Stimulated activated CD4-positive, alpha-beta T cell treated with anti-CD3 and anti-CD28 coated beads, Interleukin-15, amount 100 ng/mL, for 24 hours (primary cell): ENCODE results near the gene TFIP11.

Experiments used
- DNase-seq: peaks from one replicate; pipeline ENCODE4 v3.0.0-alpha.2; 2020

TFIP11 gene

DNA sequence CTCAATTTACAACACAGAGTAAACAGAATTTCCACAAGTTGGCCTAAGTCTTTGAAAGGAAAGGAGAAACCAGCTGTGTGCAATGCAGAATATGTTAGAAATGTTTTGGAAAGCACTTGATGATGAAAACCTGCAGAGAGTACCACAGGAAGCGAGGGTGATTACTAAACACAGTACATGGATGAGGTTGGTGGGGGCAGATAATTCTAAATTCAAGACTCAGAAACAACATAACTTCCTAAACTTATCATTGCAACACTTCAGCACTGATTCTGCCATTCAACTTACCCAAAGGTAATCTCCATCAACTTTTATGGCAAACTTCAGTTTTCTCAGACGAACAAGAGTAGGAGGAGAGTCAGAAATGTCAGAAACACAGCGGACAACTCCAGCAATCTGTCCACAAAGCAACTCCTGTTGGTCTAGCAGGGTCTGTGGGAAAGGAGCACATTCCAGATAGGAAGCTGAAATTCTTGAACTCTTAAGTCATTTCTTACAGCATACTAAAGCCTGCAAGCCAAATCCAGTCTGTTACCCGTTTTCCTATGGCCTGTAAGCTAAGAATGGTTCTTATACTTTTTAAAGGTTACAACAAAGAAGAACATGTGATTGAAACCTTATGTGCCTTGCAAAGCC is 35.5 kb downstream of the TFIP11 start:
- DNase-seq = no peak

DNA sequence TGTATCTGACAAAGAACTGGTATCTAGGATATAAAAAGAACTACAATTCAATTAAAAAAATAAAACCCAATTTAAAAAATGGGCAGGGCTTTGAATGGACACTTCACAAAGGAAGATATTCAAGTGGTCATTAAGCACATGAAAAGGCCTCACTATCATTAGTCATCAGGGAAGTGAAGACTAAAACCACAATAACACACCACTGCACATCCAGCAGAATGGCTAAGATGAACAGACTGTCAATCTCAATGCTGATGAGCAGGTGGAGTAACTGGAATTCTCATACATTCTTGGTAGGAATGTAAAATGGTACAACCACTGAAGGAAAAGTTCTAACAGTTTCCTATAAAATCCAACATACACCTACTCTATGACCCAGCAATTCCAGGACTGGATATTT is 37.6 kb downstream of the TFIP11 start:
- DNase-seq = no peak

DNA sequence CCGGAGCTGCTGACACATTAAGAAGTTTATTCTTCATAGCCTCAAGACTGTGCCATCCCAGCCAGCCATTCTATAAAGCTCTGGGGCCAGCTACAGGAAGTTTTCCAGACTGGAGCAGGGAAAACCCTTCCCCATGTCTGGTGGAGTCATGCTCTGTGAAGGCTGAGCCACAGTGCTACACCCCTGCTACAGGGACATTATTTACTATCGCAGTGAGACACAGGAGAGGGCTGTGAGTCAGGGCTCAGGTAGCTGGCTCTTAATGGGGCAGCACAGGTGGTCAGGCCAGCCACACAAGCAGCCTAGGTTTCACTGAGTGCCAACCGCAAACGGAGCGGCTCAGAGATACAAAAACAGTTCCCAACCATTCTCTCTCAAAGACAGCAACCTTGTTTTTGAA is 40.8 kb downstream of the TFIP11 start:
- no peak for DNase-seq

DNA sequence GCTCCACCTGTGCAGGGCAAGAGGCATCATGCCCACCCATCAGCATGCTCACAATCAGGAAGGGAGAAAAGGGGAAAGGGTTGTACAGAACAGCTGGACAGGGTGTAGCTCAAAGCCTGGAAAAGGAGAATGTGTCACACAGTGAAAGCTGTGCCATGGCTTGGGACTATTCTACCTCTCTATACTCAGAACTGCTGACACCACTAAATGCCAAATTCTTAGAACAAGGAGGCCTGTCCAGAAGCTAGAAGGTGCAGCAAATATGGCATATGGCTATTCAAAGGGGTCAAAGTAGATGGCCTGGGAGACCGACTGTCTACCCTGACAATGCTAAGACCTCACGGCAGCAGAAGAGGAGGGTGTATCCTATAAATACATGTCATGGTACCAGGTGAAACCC is 41.5 kb downstream of the TFIP11 start:
- no peak for DNase-seq

DNA sequence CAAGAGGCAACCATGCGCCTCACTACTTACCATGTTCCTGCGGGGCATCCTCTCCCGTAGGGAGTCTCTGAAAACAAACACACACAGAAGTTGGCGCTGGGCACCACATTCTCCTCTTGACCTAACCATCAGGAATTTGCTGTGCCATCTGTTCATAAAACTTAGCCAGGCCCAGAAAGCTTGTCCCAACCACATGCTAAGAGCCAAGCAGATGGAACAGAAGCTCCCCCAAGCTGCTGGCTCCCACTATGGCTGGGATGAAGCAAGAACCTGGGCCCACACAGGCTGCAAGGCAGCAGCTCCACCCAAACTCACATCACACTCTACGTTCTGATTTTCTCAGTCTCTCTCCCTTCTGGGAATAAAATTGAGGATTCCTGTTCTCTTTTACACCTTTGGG is 46.1 kb downstream of the TFIP11 start:
- no peak for DNase-seq

DNA sequence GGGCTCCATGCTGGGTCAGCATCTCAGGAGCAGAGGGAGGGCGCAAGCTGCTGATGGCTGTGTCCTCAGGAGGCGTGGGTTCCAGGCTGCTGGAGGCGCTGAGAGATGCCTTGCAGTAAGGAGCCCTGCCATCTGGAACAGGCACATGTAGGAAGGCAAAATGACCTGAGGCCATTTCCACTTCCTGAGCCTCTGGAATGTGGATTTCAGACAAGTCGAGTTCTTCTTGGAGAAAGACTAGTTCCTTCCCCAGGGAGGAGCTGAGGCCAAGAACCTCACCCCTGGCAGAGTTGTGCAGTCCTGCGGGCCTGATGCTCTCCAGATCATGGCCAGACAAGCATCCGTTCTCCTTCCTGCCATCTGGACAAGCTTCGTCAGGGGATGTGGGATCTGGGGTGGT is 48.0 kb downstream of the TFIP11 start:
- DNase-seq = no peak

DNA sequence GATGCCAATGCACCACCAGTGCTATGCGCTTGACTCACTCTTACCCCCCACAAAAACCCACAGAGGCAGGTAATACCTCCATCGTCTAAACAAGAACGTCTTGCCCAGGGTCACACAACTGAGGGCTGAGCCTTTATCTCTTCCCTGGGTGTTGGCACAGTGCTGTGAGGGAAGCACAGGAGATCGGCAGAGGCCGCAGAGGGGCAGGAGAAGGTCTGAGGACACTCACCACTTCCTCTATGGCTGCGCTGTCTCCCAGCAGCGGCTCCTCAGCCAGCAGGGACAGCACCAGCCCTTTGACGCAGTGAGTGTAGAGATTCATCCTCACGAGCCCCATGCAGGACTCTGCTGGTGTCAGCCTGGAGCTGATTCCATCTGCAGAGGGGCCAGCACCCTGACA is 48.6 kb downstream of the TFIP11 start:
- DNase-seq = no peak

DNA sequence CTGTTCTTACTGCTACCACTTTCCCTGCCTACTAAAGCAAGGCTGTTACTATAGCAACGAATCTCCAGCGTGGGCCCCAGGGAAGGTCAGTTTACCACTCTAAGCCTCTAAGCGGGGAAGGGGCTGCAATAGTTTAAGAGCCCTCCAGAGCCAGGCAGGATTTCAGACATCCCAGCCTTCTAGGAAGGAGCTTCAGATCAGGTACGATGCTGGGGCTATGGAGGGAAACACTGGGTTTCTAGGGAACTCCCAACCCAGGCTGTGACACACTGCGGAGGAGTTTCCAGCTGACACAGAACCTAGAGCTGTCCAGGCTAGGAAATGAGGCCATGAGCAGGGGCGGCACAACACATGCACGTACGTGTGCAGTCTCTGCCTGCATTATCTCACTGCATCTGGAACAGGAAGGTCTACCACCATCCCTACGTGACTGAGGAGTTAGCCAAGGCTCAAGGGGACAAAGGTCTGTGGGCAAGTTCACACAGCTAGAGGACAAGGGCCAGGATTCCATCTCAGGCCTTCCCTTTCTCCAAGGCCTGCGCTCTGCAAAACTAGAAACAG is 49.1 kb downstream of the TFIP11 start:
- no peak for DNase-seq

DNA sequence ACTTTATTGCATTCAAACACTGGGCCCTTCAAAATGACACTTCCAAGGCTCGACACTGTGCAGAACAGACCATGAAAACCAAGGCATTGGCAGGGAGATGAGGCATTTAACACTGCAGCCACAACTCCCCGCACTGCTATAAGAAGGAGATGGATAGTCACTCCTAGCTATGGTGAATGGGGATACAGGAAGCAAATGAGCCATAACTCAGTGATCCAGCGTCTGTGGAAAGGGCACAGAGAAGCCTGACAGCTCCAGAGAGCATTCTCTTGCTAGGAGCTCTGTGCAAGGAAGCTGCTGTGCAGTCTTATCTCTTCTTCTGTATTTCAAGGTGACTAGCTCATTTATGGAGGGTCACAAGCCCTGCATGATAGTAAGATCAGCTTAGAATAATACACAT is 49.6 kb downstream of the TFIP11 start:
- no peak for DNase-seq

DNA sequence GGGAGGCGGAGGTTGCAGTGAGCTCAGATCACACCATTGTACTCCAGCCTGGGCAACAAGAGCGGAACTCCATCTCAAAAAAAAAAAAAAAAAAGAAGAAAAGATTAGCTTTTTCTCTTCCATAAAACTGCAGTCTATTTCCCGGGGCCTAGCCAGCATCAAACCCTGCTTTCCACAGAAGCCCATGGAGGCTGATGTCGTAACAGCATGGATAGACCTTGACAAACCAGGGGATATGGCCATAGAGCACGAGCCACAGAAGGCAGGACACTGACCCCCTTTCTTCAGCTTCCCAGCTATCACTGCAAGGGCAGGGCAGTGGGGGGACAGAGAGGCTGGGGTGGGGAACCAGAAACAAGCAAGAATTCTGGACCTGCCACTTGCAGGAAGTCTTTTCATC is 50.2 kb downstream of the TFIP11 start:
- DNase-seq = no peak

DNA sequence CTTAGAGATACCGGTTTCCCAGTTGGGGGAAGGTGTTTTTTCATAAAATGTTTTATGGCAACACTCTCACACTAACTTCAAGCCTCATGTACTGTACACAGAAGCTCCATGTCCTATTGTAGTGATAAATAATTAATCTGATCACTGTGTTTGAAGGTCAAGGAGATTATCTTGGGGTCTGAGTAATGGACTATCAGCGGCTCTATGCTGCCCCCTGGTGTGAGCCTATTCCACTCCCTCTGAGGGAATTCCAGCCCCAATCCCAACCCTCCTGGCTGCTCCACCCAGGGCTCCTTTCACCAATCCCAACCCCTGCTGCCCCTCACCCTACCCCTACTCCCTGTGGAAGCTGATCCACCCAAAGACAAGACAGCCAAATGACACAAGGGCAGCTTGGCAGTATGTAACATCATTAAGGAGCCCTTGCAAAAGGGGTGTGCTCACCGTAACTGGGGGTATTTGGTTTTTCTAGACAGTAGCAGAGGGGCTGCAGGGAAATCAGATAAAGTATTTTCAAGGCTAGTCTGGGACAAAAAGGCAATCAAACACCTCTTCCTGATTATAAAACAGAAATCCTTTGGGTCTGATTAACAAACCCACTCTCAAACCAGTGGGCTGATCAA is 51.0 kb downstream of the TFIP11 start:
- peak; percentile 54 for DNase-seq

DNA sequence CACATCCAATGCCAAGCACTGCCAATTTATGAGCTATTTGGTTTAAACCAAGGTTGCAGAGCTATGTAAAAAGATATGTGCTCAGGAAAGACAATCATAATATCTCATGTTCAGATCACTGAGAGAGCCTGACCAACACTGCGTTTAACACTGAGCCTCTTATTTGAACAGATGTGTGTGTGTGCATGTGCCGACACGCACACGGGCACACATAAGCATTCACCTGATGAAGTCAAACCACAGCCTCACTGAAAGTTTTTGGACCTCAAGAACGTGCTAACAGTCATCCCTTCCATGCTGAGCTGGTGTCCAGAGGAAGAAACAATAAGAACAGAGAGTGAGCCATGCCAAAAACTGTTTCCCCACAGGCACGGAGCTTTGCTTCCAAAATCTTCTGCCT is 52.1 kb downstream of the TFIP11 start:
- DNase-seq = no peak

DNA sequence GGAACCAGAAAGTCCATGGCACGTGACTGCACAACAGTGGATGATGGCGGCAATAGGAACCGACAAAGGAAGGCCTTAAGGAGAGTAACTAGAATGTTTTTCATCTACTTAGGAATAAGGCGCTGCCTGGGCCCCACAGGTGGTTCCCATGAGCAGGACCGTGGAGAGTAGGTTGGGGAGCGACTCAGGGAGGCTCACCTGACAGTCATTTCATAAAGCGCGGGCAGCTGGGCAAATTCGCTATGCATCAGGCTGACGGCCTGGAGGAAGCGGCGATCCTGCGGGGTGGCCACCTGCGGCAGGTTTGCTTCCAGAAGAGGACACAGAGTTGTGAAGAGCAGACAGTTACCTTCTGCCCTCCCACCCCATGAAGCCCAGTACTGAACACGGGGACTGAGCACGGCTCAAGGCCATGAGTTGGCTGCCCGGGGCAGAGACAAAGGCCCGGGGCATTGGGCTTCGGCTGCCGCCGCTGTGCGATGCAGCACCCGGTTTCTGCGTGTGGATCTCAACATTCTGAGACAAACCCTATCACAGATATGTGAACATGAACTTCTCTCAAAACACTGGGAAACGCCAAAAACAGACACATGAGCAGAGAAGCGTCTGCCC is 54.5 kb downstream of the TFIP11 start:
- DNase-seq = no peak

DNA sequence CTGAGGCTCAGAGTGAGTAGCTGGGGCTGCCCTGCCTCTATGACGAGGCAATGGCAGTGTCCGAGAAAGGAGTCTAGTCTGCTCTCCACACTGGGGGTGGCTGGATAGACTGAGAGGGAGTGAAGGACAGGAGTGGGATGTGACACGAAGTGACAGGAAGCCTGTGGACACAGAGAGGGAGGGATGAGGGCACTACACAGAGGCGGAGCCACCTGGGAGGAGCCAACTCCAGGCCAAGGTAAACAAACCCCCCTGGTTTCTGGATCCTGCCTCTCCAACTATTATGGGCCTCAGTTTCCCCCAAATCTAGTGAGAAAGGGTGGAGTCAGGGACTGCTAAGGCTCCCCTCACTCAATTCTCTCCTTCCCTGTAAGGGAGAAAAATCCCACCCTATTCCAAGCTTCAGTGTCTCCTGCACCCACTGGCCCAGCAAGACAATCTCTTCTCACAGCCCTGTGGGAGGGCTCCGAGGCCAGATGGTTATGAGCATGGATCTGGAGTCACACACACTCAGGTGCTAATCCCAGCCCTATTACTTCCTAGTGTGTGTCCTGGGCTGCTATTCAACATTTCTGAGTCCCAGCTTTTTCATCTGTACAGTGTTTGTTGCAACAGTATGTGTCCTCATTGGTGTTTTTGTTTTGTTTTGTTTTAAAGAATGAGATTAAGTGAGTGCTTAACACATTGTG is 58.3 kb downstream of the TFIP11 start:
- DNase-seq = no peak

DNA sequence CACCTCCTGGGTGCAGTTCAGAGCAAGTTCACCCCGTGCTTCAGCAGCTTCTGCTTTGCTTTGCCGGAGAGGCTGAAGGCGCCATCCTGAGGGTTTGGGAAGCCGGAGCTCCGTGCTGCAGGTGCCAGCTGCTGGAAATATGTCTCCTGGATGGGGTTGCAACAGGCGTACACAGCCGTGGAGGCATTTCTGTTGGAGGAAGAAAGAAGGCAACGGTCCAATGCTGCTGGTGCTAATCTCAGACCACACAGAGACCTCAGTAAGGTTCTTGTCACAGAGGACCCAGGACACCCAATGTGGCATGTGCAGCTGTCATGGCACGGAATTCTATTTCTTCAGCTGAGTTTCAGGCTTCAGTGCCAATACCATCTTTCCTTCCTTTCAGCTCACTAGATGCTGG is 59.1 kb downstream of the TFIP11 start:
- DNase-seq = no peak

DNA sequence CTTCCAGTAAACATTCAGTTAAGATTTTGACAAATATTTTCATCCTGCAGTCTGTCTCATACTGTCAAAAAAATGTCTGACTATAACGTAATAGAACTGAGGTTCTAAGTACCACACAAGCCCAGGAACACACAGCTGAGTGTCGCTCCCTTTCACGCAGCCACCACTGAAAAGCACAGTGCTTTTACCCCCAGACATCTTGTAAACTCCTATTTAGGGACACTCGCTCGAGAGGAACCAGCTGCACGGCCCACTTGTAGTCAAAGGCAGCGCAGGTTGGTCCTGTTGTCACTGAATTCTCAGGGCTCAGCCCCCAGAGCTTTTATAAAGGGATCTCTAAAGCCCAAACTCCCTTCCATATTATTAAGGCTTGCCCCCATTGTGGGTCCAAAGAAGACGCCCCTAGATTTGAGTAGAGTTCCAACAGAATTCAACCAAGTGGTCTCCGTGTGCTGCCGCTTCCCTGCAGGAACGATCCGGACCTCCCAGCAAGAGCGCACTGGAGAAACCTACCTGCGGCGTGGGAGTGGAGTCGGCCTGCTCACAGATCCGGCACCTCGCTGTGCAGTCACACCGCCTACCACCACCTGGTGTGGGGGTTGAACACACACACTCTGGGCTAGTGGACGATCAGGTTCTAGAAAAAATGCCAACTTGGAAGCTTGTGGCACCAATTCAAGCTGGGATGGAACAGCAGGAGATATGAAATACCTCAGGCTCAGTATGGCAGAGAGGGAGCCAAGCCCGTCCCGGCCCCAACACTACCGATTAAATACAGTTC is 59.8 kb downstream of the TFIP11 start:
- DNase-seq = no peak

DNA sequence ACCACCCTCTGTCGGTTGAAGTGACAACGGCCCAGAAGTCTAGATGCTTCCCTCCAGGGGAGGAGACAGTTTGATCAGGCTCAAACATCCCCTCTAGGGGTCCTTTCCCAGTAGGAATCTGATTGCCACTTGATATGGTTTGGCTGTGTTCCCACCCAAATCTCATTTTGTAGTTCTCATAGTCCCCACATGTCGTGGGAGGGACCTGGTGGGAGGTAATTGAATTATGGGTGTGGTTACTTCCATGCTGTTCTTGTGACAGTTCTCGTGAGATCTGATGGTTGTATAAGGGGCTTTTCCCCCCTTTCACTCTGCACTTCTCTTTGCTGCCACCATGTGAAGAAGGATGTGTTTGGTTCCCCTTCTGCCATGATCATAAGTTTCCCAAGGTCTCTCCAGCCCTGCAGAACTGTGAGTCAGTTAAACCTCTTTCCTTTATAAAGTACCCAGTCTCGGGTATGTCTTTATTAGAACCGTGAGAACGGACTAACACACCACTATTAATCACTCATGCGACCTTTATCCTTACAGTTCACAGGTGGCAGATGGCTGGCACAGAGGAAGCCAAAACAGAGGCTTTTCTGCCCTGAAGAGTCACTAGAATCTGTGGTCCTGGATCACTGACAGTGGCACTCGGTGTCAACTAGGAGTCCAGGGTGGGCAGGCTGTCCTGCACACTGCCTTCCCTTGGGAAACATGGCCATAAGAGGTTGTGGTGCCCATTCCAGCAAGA is 61.7 kb downstream of the TFIP11 start:
- no peak for DNase-seq

DNA sequence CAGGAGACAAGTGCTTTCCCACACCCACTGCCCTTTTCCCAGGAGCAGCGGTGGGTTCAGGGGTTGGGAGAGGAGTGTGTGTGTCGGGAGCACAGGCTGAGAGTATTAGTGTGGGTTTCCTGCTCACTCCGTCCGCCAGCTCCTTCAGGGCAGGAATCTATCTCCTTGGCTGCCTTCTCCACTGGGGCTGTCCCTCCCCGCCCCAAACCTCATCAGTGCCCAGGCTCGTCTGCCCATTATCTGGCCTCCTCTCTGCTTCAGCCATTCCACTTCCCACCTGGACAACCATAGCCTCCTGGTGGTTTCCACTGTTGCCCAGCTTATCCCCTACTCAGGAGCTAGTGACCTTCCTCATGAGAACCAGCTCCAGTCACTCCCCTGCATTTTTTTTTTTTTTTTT is 63.3 kb downstream of the TFIP11 start:
- no peak for DNase-seq

DNA sequence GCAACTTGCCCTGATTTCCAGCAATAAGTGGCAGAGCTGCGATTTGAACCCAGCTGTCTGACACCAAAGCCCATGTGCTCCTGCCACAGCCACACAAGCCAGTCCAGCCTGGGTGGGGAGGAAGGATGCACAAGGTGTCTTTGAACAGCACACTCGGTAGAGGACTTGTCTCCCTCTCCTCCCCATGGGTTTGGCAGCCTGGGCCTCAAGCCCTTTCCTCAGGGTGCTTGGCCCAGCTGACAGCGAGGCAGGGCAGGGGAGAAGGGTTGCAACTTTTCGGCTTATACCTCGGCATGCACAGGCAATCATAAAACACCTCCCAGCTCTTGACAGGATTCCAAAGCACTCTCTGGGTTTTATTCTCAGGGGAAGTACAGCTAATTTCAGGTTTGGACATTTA is 63.9 kb downstream of the TFIP11 start:
- DNase-seq = no peak

DNA sequence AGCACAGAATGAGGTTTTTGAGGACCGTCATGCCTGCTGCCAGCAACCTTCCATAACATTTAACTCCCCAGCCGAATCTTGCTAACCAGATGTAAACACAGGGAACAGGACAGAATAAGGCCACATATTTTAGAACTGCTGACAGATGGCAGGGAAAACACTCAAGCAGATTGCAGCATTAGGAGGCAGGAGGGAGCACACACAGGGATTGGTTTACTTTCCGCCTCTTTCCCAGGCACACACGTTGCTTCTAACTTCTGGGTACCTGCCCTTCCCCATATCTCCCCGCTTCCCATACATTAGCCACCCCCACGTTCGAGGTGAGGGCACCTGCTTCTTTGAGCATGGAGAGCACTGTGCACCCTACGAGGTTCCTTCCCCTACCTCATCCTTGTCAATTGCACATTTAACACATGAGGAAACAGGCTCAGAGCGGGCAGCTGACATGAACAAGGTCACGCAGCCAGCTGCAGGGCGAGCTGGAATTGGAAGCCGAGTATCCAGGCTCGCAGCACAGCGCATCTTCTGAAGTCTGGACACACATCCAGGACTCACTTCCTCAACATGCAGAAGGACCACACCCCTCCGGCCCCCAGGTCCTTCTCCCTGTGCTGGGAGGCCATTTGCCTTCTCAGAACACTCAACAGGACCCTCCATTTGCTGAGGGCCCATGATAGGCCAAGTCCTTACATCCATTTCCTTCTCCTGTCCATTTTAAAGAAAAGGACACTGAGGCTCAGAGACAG is 64.5 kb downstream of the TFIP11 start:
- DNase-seq = no peak

DNA sequence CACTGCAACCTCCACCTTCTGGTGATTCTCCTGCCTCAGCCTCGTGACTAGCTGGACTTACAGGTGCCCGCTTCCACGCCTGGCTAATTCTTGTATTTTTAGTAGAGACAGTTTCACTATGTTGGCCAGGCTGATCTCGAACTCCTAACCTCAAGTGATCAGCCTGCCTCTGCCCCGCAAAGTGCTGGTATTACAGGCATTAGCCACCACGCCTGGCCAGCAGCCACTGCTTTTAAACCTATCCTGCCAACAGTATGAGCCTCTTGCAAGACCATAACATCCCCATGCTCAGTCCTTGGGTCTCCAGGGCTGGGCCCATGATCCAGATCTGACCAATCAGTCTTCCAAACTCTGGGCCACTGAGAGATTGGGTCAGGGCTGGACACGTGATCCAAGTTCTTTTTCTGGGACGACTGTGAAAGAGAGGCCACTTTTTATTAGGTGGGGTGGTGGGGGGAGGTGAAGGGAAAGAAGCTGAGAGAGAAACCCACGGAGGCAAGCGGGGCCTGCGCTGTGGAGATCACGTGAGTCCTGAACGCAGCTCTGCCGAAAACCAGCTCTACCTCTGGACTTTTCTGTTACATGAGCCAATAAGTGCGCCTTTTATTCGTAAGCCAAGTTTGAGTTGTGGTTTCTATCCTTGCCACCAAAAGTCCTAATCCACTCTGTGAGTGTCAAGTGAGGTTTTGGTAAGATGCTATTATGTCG is 65.3 kb downstream of the TFIP11 start:
- DNase-seq = no peak
